Measurements from ENCODE around the gene PLEKHF1.

DNA sequence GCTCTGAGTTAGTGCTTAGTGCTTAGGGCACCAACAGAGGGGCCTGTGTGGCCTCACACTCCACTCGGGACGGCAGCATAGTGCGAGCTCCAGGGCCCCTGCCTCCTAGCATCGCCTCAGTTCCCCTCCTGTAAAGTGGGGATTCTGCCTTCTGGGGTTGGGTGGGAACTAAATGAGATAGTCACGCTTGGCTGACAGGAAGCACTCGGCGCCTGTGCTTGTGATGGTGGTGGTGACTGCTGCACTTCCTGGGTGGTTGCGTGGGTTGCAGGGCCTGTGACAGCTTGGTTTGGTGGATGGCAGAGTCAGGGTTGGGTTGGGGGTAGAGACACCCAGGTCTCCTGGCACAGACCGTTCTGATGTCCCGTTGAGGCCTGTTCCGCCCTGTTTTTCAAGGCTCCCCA is 7.7 kb downstream of the PLEKHF1 start:
- no peak for TF ChIP-seq E2F1 (CRISPR knock-in tag; IDR thresholded peaks at IDR 0.05)
- TF ChIP-seq MAX (IDR thresholded peaks at IDR 0.05): no peak
- no peak for TF ChIP-seq ZNF549 (CRISPR knock-in tag; IDR thresholded peaks at IDR 0.05)
- no peak for TF ChIP-seq REST (IDR thresholded peaks at IDR 0.05; ENCODE audit: borderline replicate concordance in 1 of 2, low read depth in 1 of 2, low read length in 2 of 2)
